ENCODE measurements around the gene TENM4. TPM values are rescaled to one million over a fixed set of nuclear protein-coding genes. Genes with fewer than 3 reads are reported as not detected.

The TENM4 gene
- total RNA-seq, 1 donor from 2014 or later: 50.7 TPM

DNA sequence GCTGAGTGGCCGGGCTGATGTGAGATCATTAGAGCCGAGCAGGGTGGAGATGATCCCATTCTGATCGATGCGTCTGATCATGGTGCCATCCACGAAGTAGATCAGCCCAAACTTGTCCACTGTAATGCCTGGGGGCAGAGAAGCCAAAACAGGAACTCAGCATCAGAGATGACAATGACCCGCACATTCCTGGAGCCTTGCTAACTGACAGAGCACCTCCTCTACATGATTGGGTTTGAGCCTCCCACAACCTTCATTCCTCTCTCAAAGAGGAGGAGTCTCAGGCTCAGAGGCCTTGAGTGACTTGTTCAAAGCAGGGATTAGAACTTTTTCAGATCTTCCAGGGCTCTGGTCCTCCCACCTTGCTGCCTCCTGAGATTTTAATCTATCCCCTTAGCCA lies 732.4 kb downstream of the TENM4 start:
- Mint-ChIP-seq H3K4me1 (ENCODE audit: low read depth, unreplicated experiment) (no peaks in the 10 kb centered on the region), H3K9me3 (ENCODE audit: unreplicated experiment) (peaks cover 2% of the 10 kb centered on the region), H3K27me3 (ENCODE audit: unreplicated experiment) (no peaks in the 10 kb centered on the region), H3K4me3 (ENCODE audit: unreplicated experiment) (no peak overlapping the region), H3K27ac (ENCODE audit: unreplicated experiment) (no peak overlapping the region), H3K36me3 (ENCODE audit: unreplicated experiment) (no peaks in the 10 kb centered on the region)
- no peak for DNase-seq
- TF ChIP-seq, protein P1, sequence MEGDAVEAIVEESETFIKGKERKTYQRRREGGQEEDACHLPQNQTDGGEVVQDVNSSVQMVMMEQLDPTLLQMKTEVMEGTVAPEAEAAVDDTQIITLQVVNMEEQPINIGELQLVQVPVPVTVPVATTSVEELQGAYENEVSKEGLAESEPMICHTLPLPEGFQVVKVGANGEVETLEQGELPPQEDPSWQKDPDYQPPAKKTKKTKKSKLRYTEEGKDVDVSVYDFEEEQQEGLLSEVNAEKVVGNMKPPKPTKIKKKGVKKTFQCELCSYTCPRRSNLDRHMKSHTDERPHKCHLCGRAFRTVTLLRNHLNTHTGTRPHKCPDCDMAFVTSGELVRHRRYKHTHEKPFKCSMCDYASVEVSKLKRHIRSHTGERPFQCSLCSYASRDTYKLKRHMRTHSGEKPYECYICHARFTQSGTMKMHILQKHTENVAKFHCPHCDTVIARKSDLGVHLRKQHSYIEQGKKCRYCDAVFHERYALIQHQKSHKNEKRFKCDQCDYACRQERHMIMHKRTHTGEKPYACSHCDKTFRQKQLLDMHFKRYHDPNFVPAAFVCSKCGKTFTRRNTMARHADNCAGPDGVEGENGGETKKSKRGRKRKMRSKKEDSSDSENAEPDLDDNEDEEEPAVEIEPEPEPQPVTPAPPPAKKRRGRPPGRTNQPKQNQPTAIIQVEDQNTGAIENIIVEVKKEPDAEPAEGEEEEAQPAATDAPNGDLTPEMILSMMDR (IDR thresholded peaks at IDR 0.05; ENCODE audit: partially characterized antibody, unreplicated experiment): no peak

DNA sequence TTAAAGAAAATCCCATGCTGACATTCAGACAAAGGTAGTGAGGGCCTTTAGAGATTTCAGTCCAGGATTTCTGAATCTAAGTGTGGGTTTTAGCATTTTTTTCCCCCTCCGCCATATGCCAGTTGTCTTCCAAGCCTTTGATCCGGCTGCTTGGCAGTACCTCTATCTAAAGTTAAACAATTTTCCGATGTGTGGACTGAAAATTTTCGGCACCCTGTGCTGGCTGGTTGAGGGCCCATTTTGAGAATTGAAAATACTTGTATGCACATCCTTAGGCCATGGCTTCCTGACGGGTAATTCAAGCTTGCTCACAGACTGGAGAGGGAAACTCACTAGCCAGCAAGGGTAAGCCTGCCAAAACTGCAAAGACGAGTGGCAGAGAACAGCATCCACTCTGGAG lies 734.3 kb downstream of the TENM4 start:
- TF ChIP-seq, protein P1 (IDR thresholded peaks at IDR 0.05; ENCODE audit: partially characterized antibody, unreplicated experiment): no peak
- no peak for DNase-seq
- no peak overlapping the region for H3K4me3 Mint-ChIP-seq (ENCODE audit: unreplicated experiment)
- H3K27me3 Mint-ChIP-seq (ENCODE audit: unreplicated experiment): peaks cover 2% of the 10 kb centered on the region
- H3K9me3 Mint-ChIP-seq (ENCODE audit: unreplicated experiment): peaks cover 2% of the 10 kb centered on the region
- peaks cover 5% of the 10 kb centered on the region for H3K36me3 Mint-ChIP-seq (ENCODE audit: unreplicated experiment)
- no peak overlapping the region for H3K27ac Mint-ChIP-seq (ENCODE audit: unreplicated experiment)
- H3K4me1 Mint-ChIP-seq (ENCODE audit: low read depth, unreplicated experiment): no peaks in the 10 kb centered on the region

DNA sequence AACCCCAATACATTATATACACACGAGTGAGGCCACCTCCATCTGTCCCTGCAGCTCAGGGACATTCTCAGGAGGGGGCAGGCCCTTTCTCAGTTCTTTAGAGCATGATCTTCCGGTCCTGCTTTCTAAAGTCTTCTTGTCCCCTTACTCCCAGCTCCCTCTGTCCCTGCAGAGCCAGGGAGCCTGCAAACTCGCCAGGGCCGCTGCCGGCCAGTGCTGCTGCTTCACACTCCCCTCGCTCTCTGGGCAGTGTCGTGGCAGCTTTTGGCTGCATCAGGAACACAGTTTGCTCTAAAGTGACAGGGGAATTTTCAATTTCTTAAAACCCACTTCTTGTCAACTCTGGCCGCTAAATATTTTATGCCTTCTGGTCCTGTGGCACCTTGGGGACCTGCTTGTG lies 736.0 kb downstream of the TENM4 start:
- Mint-ChIP-seq H3K27ac (ENCODE audit: unreplicated experiment) (no peak overlapping the region), H3K4me3 (ENCODE audit: unreplicated experiment) (no peak overlapping the region), H3K27me3 (ENCODE audit: unreplicated experiment) (peaks cover 2% of the 10 kb centered on the region), H3K36me3 (ENCODE audit: unreplicated experiment) (peaks cover 5% of the 10 kb centered on the region), H3K9me3 (ENCODE audit: unreplicated experiment) (peaks cover 2% of the 10 kb centered on the region), H3K4me1 (ENCODE audit: low read depth, unreplicated experiment) (no peaks in the 10 kb centered on the region)
- TF ChIP-seq, protein P1 (IDR thresholded peaks at IDR 0.05; ENCODE audit: partially characterized antibody, unreplicated experiment): no peak
- DNase-seq: no peak

DNA sequence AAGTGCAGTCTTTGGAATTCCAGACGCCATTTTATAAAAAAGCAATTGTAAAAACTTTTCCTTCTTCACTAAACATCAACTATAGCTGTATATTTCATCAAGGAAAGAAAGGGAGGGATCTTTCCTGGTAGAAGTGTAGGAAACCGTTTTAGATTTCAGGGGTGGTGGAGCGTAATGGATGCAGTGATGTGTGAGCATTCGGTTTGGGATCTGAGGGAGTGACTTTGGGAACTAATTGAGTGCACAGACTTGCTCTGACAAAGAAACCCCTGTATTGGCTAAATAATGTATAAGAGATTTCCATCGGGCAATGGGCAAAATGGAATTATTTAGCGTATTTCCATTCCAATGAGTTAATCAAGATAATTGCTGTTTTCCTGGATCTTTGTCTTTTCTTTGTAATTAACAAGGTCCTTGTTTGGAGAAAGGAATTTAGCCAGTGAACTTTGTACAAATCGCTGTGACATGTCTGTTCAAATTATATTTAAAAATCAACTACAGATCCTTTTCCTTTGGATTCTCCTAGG lies 741.2 kb downstream of the TENM4 start:
- H3K27me3 Mint-ChIP-seq (ENCODE audit: unreplicated experiment): peaks cover 2% of the 10 kb centered on the region
- TF ChIP-seq, protein P1 (IDR thresholded peaks at IDR 0.05; ENCODE audit: partially characterized antibody, unreplicated experiment): no peak
- DNase-seq: no peak
- peaks cover 5% of the 10 kb centered on the region for H3K36me3 Mint-ChIP-seq (ENCODE audit: unreplicated experiment)
- peaks cover 5% of the 10 kb centered on the region for H3K9me3 Mint-ChIP-seq (ENCODE audit: unreplicated experiment)
- no peak overlapping the region for H3K27ac Mint-ChIP-seq (ENCODE audit: unreplicated experiment)
- H3K4me1 Mint-ChIP-seq (ENCODE audit: low read depth, unreplicated experiment): no peaks in the 10 kb centered on the region
- H3K4me3 Mint-ChIP-seq (ENCODE audit: unreplicated experiment): no peak overlapping the region

DNA sequence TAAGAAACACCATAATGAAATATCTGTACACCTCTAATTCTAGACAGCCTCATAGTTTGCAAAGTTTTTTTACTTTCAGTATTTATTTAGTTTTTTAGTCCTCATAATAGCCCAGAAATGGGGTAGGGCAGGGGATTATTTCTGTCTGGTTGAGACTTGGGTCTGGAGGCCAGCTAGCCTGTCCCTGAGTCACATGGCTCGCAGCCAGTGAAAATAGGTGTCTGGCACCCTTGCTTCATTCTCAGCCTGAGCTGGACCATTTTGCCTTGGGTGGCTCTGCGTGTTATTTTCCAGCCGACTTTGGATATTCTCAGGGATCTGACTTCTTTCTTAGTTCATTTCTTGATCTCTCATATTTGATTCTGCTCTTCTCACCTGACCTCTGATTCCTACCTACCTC lies 742.2 kb downstream of the TENM4 start:
- peaks cover 5% of the 10 kb centered on the region for H3K9me3 Mint-ChIP-seq (ENCODE audit: unreplicated experiment)
- H3K4me1 Mint-ChIP-seq (ENCODE audit: low read depth, unreplicated experiment): no peaks in the 10 kb centered on the region
- TF ChIP-seq, protein P1 (IDR thresholded peaks at IDR 0.05; ENCODE audit: partially characterized antibody, unreplicated experiment): no peak
- no peak overlapping the region for H3K27ac Mint-ChIP-seq (ENCODE audit: unreplicated experiment)
- H3K36me3 Mint-ChIP-seq (ENCODE audit: unreplicated experiment): peaks cover 5% of the 10 kb centered on the region
- no peak overlapping the region for H3K4me3 Mint-ChIP-seq (ENCODE audit: unreplicated experiment)
- DNase-seq: no peak
- peaks cover 2% of the 10 kb centered on the region for H3K27me3 Mint-ChIP-seq (ENCODE audit: unreplicated experiment)
